HT1080 (cell line): ENCODE measurements around the gene CSNK2A3. TPM values are rescaled to one million over a fixed set of nuclear protein-coding genes. Genes with fewer than 3 reads are reported as not detected.
"Not testable (repeated sequence)": the region's sequence is repeated elsewhere in the genome, so short reads cannot be mapped to it uniquely, and the experiment has no call there.

Experiments used
- DNase-seq: peaks from one replicate; pipeline ENCODE4 v3.0.0-alpha.2; 2015; ENCODE audit warnings: low read depth
- polyA plus RNA-seq, 2 experiments: library from polyadenylated mRNA; depleted of rRNA; stranded (reverse); fragments of >200 nt; gene quantifications; 2 replicates each; pipeline ENCODE4 v1.2.3, GENCODE V29; 2015
- total RNA-seq: library from RNA; depleted of rRNA; stranded (reverse); fragments of >200 nt; shearing (Covaris generic); gene quantifications from 2 replicates; pipeline ENCODE4 v1.2.3, GENCODE V29; 2014; rRNA removed

Gene CSNK2A3
- total RNA-seq = 2.7 and 3.2 TPM in 2 replicates
- polyA plus RNA-seq (2015; cell fraction: cytosol; rRNA removed) = 3.3 and 3.8 TPM in 2 replicates
- 3.1 and 3.2 TPM in 2 replicates for polyA plus RNA-seq (2015; cell fraction: nucleus; rRNA removed)

- not testable (repeated sequence) for DNase-seq
These were observed at the start of gene CSNK2A3 for GRCh38 chr11:11352878-11353277. Gene CSNK2A3, minus strand, starts transcription at chr11:11353250. Its CDS starts 131 bp downstream, at chr11:11353119.

GRCh38 chr11:11401960-11402535 is 49.0 kb upstream of the CSNK2A3 start:
- no peak for DNase-seq

- peak; percentile 19 for DNase-seq
These were observed 47.7 kb upstream of the CSNK2A3 start for GRCh38 chr11:11400635-11401232.

GRCh38 chr11:11400121-11400520 is 47.1 kb upstream of the CSNK2A3 start:
- DNase-seq = no peak

- no peak for DNase-seq
These were observed 44.7 kb upstream of the CSNK2A3 start for GRCh38 chr11:11397781-11398180.

GRCh38 chr11:11397036-11397415 is 44.0 kb upstream of the CSNK2A3 start:
- no peak for DNase-seq

- peak; percentile 70 for DNase-seq
These were observed 43.4 kb upstream of the CSNK2A3 start for GRCh38 chr11:11396301-11397035.

GRCh38 chr11:11395126-11395525 is 42.1 kb upstream of the CSNK2A3 start:
- no peak for DNase-seq

GRCh38 chr11:11394241-11394640 is 41.2 kb upstream of the CSNK2A3 start:
- DNase-seq = no peak

- DNase-seq = peak; percentile 81
These were observed 38.9 kb upstream of the CSNK2A3 start for GRCh38 chr11:11391796-11392463.

- no peak for DNase-seq
These were observed 38.1 kb upstream of the CSNK2A3 start for GRCh38 chr11:11391169-11391568.

- no peak for DNase-seq
These were observed 37.2 kb upstream of the CSNK2A3 start for GRCh38 chr11:11390068-11390771.

- no peak for DNase-seq
These were observed 36.2 kb upstream of the CSNK2A3 start for GRCh38 chr11:11389238-11389637.

- DNase-seq = no peak
These were observed 34.7 kb upstream of the CSNK2A3 start for GRCh38 chr11:11387622-11388305.

- DNase-seq = no peak
These were observed 34.2 kb upstream of the CSNK2A3 start for GRCh38 chr11:11387207-11387606.

GRCh38 chr11:11384829-11385228 is 31.8 kb upstream of the CSNK2A3 start:
- DNase-seq = no peak

- no peak for DNase-seq
These were observed 30.9 kb upstream of the CSNK2A3 start for GRCh38 chr11:11383995-11384394.

- DNase-seq = no peak
These were observed 29.9 kb upstream of the CSNK2A3 start for GRCh38 chr11:11382858-11383532.

GRCh38 chr11:11381471-11382105 is 28.5 kb upstream of the CSNK2A3 start:
- no peak for DNase-seq

GRCh38 chr11:11380883-11381282 is 27.8 kb upstream of the CSNK2A3 start:
- no peak for DNase-seq
